ENCODE measurements around the gene GSX2.

- no peak for TF ChIP-seq CTCF (IDR thresholded peaks at IDR 0.05)
- TF ChIP-seq POLR2A (IDR thresholded peaks at IDR 0.05): no peak
Observed at GRCh38 chr4:54102531-54103106, 2.7 kb downstream of the GSX2 start.
